ENCODE data around the gene UNC5A. TPM values are rescaled to one million over a fixed set of nuclear protein-coding genes. Genes with fewer than 3 reads are reported as not detected.
A peak's percentile ranks its signal among the peaks of the same experiment; 100 is the strongest.

The UNC5A gene
- total and polyA plus RNA-seq, 2 of the 8 experiments (the other 6 are each of a cell fraction or from before 2014, with no cell fraction given), result 4.0 to 7.6 TPM

DNA sequence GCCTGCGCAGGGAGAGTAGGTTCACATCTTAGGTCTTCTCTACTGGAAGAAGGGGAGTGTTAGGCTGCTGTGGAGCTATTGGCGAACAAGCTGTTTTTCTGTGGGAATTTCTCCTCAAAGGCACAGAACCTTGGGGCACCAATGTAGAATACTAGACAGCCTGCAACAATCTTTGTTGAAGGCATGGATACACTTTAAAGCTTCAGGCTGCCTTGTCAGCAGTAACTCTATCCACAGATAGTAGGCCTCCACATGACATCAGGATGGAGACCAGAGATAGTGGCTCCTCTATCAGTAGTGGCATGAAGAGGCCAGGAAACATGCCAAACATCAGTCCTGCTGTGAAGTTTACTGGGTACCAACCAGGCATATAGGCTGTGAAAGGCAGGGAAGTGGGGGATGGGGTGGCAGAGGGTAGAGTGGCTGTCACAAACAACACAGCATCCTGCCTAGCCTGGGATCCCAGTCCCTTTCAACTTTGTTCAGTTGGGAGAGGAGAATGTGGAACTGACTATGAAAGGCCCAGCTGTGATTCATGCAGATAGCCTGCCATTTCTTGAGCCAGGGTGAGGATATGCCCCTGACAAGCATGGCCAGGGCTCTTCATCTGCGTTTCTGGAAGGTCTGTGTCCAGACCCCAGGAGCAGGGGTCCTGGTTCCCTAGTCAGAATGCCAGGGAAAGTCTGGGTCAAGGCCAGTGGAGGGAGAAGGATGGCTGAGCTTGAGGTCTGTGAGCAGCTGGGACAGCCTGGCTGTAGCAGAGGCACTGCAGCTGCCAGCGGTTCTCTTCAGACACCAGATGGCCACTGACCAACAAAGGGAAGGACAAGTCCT, 89.8 kb downstream of the UNC5A start:
- no peaks in the 10 kb centered on the region for H3K27me3 ChIP-seq (replicated peaks in 1 of 4; ENCODE audit: control insufficient read depth in 3 of 4, extremely low read depth in 1 of 4, insufficient read depth in 3 of 4, low read length in 3 of 4)
- H4K5ac ChIP-seq (ENCODE audit: insufficient read length, low read depth, low read length), result no peak overlapping the region
- no peak overlapping the region for H2BK20ac ChIP-seq (ENCODE audit: low read length)
- H3K18ac ChIP-seq (ENCODE audit: extremely low read depth, low read length), result no peak overlapping the region
- H2BK120ac ChIP-seq (replicated peaks; ENCODE audit: low read depth, low read length), result no peak overlapping the region
- H3K9me3 ChIP-seq (ENCODE audit: insufficient read depth in 2 of 2, low read depth in 1 of 2, low read length in 1 of 2), result no peaks in the 10 kb centered on the region
- no peaks in the 10 kb centered on the region for H4K20me1 ChIP-seq (replicated peaks in 1 of 2; ENCODE audit: control insufficient read depth in 1 of 2, insufficient read depth in 2 of 2, low read length in 2 of 2)
- CTCF ChIA-PET (ENCODE audit: partially characterized antibody), result interaction anchor here (0.6 to 4.0 kb wide), 17 partner anchors 12 to 243 kb away, joined by 3 to 21 read pairs (median 5); no protein-coding TSS in a partner anchor
- H3K4me1 ChIP-seq (replicated peaks in 1 of 4; ENCODE audit: control insufficient read depth in 3 of 4, insufficient read depth in 4 of 4, low read length in 3 of 4), result peaks cover 0 to 6% (median 3%) of the 10 kb centered on the region in 4 experiments; a peak in 5 of 7 replicates
- no peak overlapping the region for H4K91ac ChIP-seq (replicated peaks; ENCODE audit: insufficient read length, low read length)
- no peak for DNase-seq (ENCODE audit: low read depth in 1 of 2, low spot score in 2 of 2)
- no peaks in the 10 kb centered on the region for H3K23me2 ChIP-seq (ENCODE audit: low read depth, low read length)
- no peak overlapping the region for H2BK5ac ChIP-seq (ENCODE audit: low read depth, low read length)
- H3K9ac ChIP-seq (replicated peaks in 1 of 4; ENCODE audit: extremely low read depth in 1 of 4, low read depth in 3 of 4, low read length in 3 of 4), result no peak overlapping the region
- H3K23ac ChIP-seq (ENCODE audit: insufficient read length), result no peak overlapping the region
- H3K4me2 ChIP-seq (ENCODE audit: insufficient read depth in 1 of 2, low read depth in 2 of 2, low read length in 2 of 2), result no peak overlapping the region
- 85% methylated on average over 4 of the region's 4 CpGs; no CpG with 5 or more reads in 1 of the 2 experiments for WGBS, 2 experiments (ENCODE audit: extremely low coverage in 1 of 2, insufficient coverage in 1 of 2, insufficient read length in 1 of 2, insufficient replicate concordance in 2 of 2, low coverage in 1 of 2, low lambda C conversion rate in 2 of 2, missing lambda C conversion rate in 1 of 2)
- no peak for FAIRE-seq
- 0 out of 2 replicates have a peak overlapping the region, but pooled peaks have one; percentile 29 for H2AK5ac ChIP-seq (ENCODE audit: low read depth, low read length)
- TF ChIP-seq KDM5A (IDR thresholded peaks at IDR 0.05; ENCODE audit: low read length), result no peak
- no peak for TF ChIP-seq CBX8 (IDR thresholded peaks at IDR 0.05; ENCODE audit: borderline replicate concordance, low read depth, low read length)
- no peak for TF ChIP-seq CTBP2 (IDR thresholded peaks at IDR 0.05; ENCODE audit: borderline replicate concordance, insufficient read depth, insufficient read length, low read length)
- no peak for TF ChIP-seq FOSL1 (IDR thresholded peaks at IDR 0.05; ENCODE audit: insufficient read depth, low read depth, low read length)
- no peak for TF ChIP-seq ZNF274 (IDR thresholded peaks at IDR 0.05; ENCODE audit: borderline replicate concordance, extremely low read depth, low read length)
- no peak for TF ChIP-seq RAD21 (IDR thresholded peaks at IDR 0.05 in 1 of 2, conservative IDR thresholded peaks at IDR 0.05 in 1 of 2; ENCODE audit: low read depth in 2 of 2, low read length in 2 of 2)
- TF ChIP-seq CHD2 (IDR thresholded peaks at IDR 0.05; ENCODE audit: low read length), result no peak
- no peak overlapping the region for H3K56ac ChIP-seq (replicated peaks; ENCODE audit: insufficient read length, low read depth, low read length)
- H3K79me1 ChIP-seq (ENCODE audit: low read depth, low read length), result no peaks in the 10 kb centered on the region
- peak overlapping the region; percentile 29; the same call in 1 of the 2 replicates for H3K27ac ChIP-seq (ENCODE audit: low read depth, low read length)
- no peak overlapping the region for H3K4me3 ChIP-seq (ENCODE audit: extremely low read depth in 1 of 4, insufficient read depth in 2 of 4, low read depth in 3 of 4, low read length in 4 of 4)
- H4K8ac ChIP-seq (ENCODE audit: extremely low read depth, insufficient read depth, low read length), result no peak overlapping the region
- H2AFZ ChIP-seq (ENCODE audit: low read length), result no peak overlapping the region
- no peaks in the 10 kb centered on the region for H3K79me2 ChIP-seq (ENCODE audit: control insufficient read depth in 1 of 2, insufficient read depth in 2 of 2, low read length in 2 of 2)
- H3K4ac ChIP-seq (replicated peaks; ENCODE audit: insufficient read length, low read depth, low read length), result no peak overlapping the region
- no peak overlapping the region for H2BK15ac ChIP-seq (ENCODE audit: low read length)
- H2BK12ac ChIP-seq (ENCODE audit: low read depth, low read length), result 0 out of 2 replicates have a peak overlapping the region, but pooled peaks have one; percentile 50
- no peak overlapping the region for H3K14ac ChIP-seq (ENCODE audit: insufficient read length)
- H3K36me3 ChIP-seq (ENCODE audit: control insufficient read depth in 2 of 4, insufficient read depth in 4 of 4, low read length in 3 of 4), result peaks cover 10 to 23% (median 17%) of the 10 kb centered on the region in 4 experiments; a peak in 7 of 8 replicates
- POLR2A ChIA-PET (ENCODE audit: partially characterized antibody), result interaction anchor here (0.7 to 1.5 kb wide), 8 partner anchors 9 to 241 kb away, joined by 3 to 5 read pairs (median 3); no protein-coding TSS in a partner anchor

Data from H1 (cell line).